Type B pancreatic cell (in vitro differentiated cells): ENCODE measurements around the gene ACKR4. TPM values are rescaled to one million over a fixed set of nuclear protein-coding genes. Genes with fewer than 3 reads are reported as not detected.
"Not testable (repeated sequence)": the region's sequence is repeated elsewhere in the genome, so short reads cannot be mapped to it uniquely, and the experiment has no call there.

Experiments
- DNase-seq: peaks from one replicate; pipeline ENCODE4 v3.0.0; 2021; ENCODE audit warnings: mixed read lengths; ENCODE audit not compliant: unreplicated experiment; ENCODE audit errors: extremely low spot score
- H3K27ac Mint-ChIP-seq: 2 replicates; pipeline ENCODE4 v1.8.0; 2021; ENCODE audit warnings: mild to moderate bottlenecking, mixed read lengths
- H3K27me3 Mint-ChIP-seq: 2 replicates; pipeline ENCODE4 v1.8.0; 2021; ENCODE audit warnings: mixed read lengths
- H3K36me3 Mint-ChIP-seq: 2 replicates; pipeline ENCODE4 v1.8.0; 2021; ENCODE audit warnings: mixed read lengths
- H3K4me1 Mint-ChIP-seq: one replicate; pipeline ENCODE4 v1.8.0; 2021; ENCODE audit warnings: mixed read lengths; ENCODE audit not compliant: unreplicated experiment
- H3K4me3 Mint-ChIP-seq: 2 replicates; pipeline ENCODE4 v1.8.0; 2021; ENCODE audit warnings: mild to moderate bottlenecking, mixed read lengths
- H3K9me3 Mint-ChIP-seq: 2 replicates; pipeline ENCODE4 v1.8.0; 2021; ENCODE audit warnings: mixed read lengths
- total RNA-seq: library from RNA; stranded (reverse); gene quantifications from 2 replicates; pipeline ENCODE4 v1.2.1, GENCODE V29; 2021; ENCODE audit warnings: low replicate concordance
- TF ChIP-seq, protein P1 (sequence below): fragments of 200-600 bp; sonication (generic); conservative IDR thresholded peaks from 2 replicates; pipeline ENCODE4 v1.5.0; 2021; ENCODE audit warnings: antibody characterized with exemption, mild to moderate bottlenecking

Gene ACKR4
- total RNA-seq, 1 donor from 2014 or later, result 1.9 TPM

DNA sequence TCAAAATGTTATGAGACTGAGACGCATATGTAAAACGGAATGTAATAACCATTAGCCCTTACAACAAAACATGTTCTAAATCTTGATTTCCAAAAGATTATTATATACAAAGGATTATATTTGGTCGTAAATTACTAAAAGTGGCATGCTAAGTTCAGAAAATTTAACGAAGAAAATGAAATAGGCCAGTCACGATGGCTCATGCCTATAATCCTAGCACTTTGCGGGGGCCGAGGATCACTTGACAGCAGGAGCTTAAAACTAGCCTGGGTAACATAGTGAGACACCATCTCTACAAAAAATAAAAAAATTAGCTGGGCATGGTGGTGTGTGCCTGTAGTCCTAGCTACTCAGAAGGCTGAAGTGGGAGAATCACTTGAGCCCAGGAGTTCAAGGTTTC lies 33.5 kb downstream of the ACKR4 start:
- TF ChIP-seq, protein P1, sequence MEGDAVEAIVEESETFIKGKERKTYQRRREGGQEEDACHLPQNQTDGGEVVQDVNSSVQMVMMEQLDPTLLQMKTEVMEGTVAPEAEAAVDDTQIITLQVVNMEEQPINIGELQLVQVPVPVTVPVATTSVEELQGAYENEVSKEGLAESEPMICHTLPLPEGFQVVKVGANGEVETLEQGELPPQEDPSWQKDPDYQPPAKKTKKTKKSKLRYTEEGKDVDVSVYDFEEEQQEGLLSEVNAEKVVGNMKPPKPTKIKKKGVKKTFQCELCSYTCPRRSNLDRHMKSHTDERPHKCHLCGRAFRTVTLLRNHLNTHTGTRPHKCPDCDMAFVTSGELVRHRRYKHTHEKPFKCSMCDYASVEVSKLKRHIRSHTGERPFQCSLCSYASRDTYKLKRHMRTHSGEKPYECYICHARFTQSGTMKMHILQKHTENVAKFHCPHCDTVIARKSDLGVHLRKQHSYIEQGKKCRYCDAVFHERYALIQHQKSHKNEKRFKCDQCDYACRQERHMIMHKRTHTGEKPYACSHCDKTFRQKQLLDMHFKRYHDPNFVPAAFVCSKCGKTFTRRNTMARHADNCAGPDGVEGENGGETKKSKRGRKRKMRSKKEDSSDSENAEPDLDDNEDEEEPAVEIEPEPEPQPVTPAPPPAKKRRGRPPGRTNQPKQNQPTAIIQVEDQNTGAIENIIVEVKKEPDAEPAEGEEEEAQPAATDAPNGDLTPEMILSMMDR, result no peak
- no peak for DNase-seq
- Mint-ChIP-seq H3K27ac (no peak overlapping the region), H3K4me3 (no peak overlapping the region), H3K4me1 (no peaks in the 10 kb centered on the region), H3K36me3 (peaks cover 13% of the 10 kb centered on the region), H3K27me3 (no peaks in the 10 kb centered on the region), H3K9me3 (no peaks in the 10 kb centered on the region)

DNA sequence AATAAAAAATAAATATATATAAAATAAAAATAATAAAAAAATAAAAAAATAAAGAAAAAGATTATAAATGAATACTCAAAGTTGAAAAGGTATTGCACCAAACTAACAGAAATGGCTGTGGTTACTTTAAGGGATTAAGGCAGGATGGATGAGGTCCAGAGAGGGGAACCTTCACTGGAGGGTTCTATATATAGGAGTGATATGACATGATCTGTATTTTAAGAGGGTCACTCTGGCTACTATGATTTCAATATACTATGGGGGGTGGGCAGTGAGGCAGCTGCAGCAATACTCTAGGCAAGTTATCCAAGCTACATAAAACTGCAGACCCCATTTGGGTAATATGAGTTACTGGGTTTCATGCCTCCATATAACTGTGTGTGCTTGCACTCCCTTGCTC lies 38.0 kb downstream of the ACKR4 start:
- TF ChIP-seq, protein P1, result no peak
- Mint-ChIP-seq H3K36me3 (peaks cover 7% of the 10 kb centered on the region), H3K27me3 (no peaks in the 10 kb centered on the region), H3K4me1 (no peaks in the 10 kb centered on the region), H3K9me3 (no peaks in the 10 kb centered on the region), H3K4me3 (no peak overlapping the region), H3K27ac (no peak overlapping the region)
- DNase-seq, result no peak

DNA sequence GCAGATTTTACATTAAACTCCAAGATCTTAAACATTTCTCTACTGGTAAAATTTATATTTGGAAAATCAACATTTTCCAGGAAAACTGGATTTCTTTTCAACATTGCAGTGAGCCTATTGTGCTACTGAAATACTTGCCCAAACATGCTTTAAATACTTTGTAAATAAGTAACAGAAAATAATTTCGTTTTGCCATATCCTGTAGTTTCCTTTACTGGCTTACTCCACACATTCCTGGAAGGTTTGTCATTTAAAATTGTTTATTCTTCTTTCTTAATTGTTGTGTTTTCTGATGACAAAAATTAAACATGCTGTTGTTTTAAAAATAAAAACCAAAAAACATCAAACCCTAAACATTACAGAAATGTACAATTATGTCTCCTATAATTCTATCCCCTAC lies 40.5 kb downstream of the ACKR4 start:
- peaks cover 7% of the 10 kb centered on the region for H3K36me3 Mint-ChIP-seq
- H3K27ac Mint-ChIP-seq, result no peak overlapping the region
- no peak for DNase-seq
- TF ChIP-seq, protein P1, result no peak
- no peaks in the 10 kb centered on the region for H3K9me3 Mint-ChIP-seq
- no peaks in the 10 kb centered on the region for H3K27me3 Mint-ChIP-seq
- H3K4me3 Mint-ChIP-seq, result no peak overlapping the region
- no peaks in the 10 kb centered on the region for H3K4me1 Mint-ChIP-seq

DNA sequence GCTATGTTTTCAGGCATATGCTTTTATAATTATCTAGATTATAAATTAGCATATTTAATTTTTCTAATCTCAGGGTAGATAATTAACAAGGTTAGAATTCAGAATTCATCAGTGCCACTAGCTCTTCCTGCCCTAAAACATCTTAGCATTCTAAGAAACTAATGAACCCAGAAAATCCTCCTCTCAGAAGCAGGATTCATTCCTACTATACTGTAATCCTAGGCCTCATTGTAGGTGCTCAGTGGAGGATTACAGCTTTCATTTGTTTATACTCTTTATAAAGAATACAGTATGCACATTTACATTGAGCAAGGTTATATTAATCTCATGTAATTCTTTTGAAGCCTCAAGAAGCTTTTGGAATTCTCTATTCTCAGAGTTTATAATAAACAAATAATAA lies 41.6 kb downstream of the ACKR4 start:
- Mint-ChIP-seq H3K4me1 (no peaks in the 10 kb centered on the region), H3K4me3 (no peak overlapping the region), H3K27ac (no peak overlapping the region), H3K36me3 (peaks cover 7% of the 10 kb centered on the region), H3K9me3 (no peaks in the 10 kb centered on the region), H3K27me3 (no peaks in the 10 kb centered on the region)
- TF ChIP-seq, protein P1, result no peak
- DNase-seq, result no peak

DNA sequence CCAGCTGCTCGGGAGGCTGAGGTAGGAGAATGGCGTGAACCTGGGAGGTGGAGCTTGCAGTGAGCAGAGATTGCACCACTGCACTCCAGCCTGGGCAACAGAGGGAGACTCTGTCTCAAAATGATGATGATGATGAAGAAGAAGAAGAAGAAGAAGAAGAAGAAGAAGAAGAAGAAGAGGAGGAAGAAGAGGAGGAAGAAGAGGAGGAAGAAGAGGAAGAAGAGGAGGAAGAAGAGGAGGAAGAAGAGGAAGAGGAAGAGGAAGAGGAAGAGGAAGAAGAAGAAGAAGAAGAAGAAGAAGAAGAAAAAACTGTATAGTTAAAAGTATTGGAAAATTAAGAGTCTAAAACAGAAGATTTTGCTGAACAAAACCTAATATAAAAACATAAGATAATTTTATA lies 44.4 kb downstream of the ACKR4 start:
- not testable (repeated sequence) for H3K4me3 Mint-ChIP-seq, H3K27ac Mint-ChIP-seq, H3K36me3 Mint-ChIP-seq, H3K27me3 Mint-ChIP-seq, DNase-seq, H3K9me3 Mint-ChIP-seq, H3K4me1 Mint-ChIP-seq

DNA sequence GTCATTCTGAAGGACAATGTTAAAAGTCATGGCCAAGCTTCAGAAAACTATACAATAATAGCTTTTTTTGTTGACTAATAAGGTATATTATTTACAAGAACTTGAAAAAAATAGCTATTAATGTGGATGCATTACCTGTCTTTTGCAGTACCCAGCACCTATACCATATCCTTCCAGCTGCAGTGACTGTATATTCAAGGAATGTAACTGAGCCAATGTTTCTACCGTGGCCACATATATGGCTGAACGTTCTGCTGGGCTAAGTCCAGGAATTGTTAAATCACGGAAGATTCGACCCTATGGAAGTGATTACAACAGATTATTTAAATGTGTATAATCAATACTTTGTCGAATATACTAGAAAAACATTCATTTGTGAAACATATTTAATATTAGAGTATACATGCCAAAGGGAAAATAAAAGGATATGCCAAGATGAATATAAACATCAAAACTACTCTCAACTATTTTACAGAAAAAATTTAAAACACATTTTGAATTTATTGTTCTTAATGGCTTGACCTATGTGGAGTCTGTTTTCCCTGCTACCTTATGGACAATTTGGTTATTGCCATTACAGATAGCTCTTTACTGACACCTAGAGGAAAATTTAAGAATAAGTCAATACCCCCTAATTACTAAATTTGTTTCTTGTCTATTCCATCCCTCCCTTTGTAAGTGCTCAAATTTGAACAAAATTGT lies 44.9 kb downstream of the ACKR4 start:
- Mint-ChIP-seq H3K27ac (no peak overlapping the region), H3K36me3 (peaks cover 7% of the 10 kb centered on the region), H3K4me1 (no peaks in the 10 kb centered on the region), H3K27me3 (no peaks in the 10 kb centered on the region), H3K4me3 (no peak overlapping the region), H3K9me3 (no peaks in the 10 kb centered on the region)
- DNase-seq, result no peak
- TF ChIP-seq, protein P1, result peak; percentile 91
